Measurements from ENCODE around the gene HSPB8. TPM values are rescaled to one million over a fixed set of nuclear protein-coding genes. Genes with fewer than 3 reads are reported as not detected.

Gene HSPB8
- polyA plus RNA-seq, 2 of the 4 experiments (the other 2 are of a cell fraction) = 7.8 to 9.6 TPM

DNA sequence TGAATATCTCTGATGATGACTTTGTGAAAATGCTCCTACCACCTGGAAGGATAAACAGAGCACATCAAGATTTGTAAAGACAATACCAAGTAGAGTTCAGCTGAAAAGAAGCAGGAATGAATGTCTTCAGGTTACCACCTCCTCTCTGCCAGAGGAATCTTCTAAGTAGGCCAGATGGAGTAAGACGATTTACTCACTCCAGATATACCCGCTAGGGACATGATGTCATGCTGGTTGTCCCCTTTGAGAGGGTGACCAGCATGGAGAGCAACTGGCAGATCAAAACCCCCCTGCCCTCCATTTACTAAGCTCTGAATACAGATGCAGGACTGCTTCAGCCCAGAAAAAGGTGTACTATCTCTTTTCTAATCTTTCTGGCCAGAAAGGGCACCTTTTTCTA is 39.3 kb upstream of the HSPB8 start (continued):
- TF ChIP-seq, protein P1, sequence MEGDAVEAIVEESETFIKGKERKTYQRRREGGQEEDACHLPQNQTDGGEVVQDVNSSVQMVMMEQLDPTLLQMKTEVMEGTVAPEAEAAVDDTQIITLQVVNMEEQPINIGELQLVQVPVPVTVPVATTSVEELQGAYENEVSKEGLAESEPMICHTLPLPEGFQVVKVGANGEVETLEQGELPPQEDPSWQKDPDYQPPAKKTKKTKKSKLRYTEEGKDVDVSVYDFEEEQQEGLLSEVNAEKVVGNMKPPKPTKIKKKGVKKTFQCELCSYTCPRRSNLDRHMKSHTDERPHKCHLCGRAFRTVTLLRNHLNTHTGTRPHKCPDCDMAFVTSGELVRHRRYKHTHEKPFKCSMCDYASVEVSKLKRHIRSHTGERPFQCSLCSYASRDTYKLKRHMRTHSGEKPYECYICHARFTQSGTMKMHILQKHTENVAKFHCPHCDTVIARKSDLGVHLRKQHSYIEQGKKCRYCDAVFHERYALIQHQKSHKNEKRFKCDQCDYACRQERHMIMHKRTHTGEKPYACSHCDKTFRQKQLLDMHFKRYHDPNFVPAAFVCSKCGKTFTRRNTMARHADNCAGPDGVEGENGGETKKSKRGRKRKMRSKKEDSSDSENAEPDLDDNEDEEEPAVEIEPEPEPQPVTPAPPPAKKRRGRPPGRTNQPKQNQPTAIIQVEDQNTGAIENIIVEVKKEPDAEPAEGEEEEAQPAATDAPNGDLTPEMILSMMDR (IDR thresholded peaks at IDR 0.05) = no peak
- TF ChIP-seq EHF (CRISPR knock-in tag; IDR thresholded peaks at IDR 0.05) = no peak

DNA sequence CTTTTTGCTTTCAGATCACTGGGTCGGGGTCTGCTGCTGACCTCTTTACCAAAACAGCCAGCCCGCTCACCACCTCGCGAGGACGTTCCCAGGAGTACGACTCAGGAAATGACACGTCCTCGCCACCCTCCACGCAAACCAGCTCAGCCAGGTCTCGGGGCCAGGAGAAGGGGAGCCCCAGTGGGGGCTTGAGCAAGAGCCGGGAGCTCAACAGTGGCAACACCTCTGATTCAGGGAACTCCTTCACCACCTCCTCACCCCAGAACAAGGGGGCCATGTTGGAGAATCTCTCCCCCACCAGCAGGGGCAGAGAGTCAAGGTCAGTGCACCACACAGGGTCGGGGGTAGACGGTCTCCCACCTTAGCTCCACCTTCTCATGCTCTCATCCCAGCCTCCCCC is 33.4 kb upstream of the HSPB8 start:
- no peak overlapping the region for H3K27ac ChIP-seq
- TF ChIP-seq ESRRA (IDR thresholded peaks at IDR 0.05; ENCODE audit: borderline replicate concordance, low read length) = no peak
- no peak for TF ChIP-seq POLR2A (IDR thresholded peaks at IDR 0.05; ENCODE audit: low read length)
- TF ChIP-seq FOXS1 (CRISPR knock-in tag; IDR thresholded peaks at IDR 0.05) = no peak
- TF ChIP-seq MAFK (IDR thresholded peaks at IDR 0.05; ENCODE audit: partially characterized antibody) = no peak
- TF ChIP-seq CHD4 (IDR thresholded peaks at IDR 0.05; ENCODE audit: borderline replicate concordance) = no peak
- TF ChIP-seq JUNB (IDR thresholded peaks at IDR 0.05) = no peak
- no peak for TF ChIP-seq HEYL (CRISPR knock-in tag; IDR thresholded peaks at IDR 0.05)
- TF ChIP-seq, protein P2, sequence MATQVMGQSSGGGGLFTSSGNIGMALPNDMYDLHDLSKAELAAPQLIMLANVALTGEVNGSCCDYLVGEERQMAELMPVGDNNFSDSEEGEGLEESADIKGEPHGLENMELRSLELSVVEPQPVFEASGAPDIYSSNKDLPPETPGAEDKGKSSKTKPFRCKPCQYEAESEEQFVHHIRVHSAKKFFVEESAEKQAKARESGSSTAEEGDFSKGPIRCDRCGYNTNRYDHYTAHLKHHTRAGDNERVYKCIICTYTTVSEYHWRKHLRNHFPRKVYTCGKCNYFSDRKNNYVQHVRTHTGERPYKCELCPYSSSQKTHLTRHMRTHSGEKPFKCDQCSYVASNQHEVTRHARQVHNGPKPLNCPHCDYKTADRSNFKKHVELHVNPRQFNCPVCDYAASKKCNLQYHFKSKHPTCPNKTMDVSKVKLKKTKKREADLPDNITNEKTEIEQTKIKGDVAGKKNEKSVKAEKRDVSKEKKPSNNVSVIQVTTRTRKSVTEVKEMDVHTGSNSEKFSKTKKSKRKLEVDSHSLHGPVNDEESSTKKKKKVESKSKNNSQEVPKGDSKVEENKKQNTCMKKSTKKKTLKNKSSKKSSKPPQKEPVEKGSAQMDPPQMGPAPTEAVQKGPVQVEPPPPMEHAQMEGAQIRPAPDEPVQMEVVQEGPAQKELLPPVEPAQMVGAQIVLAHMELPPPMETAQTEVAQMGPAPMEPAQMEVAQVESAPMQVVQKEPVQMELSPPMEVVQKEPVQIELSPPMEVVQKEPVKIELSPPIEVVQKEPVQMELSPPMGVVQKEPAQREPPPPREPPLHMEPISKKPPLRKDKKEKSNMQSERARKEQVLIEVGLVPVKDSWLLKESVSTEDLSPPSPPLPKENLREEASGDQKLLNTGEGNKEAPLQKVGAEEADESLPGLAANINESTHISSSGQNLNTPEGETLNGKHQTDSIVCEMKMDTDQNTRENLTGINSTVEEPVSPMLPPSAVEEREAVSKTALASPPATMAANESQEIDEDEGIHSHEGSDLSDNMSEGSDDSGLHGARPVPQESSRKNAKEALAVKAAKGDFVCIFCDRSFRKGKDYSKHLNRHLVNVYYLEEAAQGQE (IDR thresholded peaks at IDR 0.05) = no peak
- no peak for TF ChIP-seq TP53 (CRISPR knock-in tag; IDR thresholded peaks at IDR 0.05)
- TF ChIP-seq RFX5 (IDR thresholded peaks at IDR 0.05) = no peak
- TF ChIP-seq CBX8 (IDR thresholded peaks at IDR 0.05) = no peak
- TF ChIP-seq FOSB (CRISPR knock-in tag; IDR thresholded peaks at IDR 0.05) = no peak
- TF ChIP-seq ZC3H11A (IDR thresholded peaks at IDR 0.05) = no peak
- TF ChIP-seq GATA3 (IDR thresholded peaks at IDR 0.05; ENCODE audit: borderline replicate concordance) = no peak
- TF ChIP-seq, protein P3, sequence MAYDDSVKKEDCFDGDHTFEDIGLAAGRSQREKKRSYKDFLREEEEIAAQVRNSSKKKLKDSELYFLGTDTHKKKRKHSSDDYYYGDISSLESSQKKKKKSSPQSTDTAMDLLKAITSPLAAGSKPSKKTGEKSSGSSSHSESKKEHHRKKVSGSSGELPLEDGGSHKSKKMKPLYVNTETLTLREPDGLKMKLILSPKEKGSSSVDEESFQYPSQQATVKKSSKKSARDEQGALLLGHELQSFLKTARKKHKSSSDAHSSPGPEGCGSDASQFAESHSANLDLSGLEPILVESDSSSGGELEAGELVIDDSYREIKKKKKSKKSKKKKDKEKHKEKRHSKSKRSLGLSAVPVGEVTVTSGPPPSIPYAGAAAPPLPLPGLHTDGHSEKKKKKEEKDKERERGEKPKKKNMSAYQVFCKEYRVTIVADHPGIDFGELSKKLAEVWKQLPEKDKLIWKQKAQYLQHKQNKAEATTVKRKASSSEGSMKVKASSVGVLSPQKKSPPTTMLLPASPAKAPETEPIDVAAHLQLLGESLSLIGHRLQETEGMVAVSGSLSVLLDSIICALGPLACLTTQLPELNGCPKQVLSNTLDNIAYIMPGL (CRISPR knock-in tag; IDR thresholded peaks at IDR 0.05; ENCODE audit: borderline replicate concordance) = no peak
- TF ChIP-seq CBX2 (IDR thresholded peaks at IDR 0.05; ENCODE audit: borderline replicate concordance, low read depth) = no peak
- TF ChIP-seq RNF2 (IDR thresholded peaks at IDR 0.05; ENCODE audit: borderline replicate concordance, low read depth) = no peak
- TF ChIP-seq PHF8 (IDR thresholded peaks at IDR 0.05; ENCODE audit: borderline replicate concordance, low read depth) = no peak
- TF ChIP-seq, protein P4, sequence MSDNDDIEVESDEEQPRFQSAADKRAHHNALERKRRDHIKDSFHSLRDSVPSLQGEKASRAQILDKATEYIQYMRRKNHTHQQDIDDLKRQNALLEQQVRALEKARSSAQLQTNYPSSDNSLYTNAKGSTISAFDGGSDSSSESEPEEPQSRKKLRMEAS (IDR thresholded peaks at IDR 0.05) = no peak
- no peaks in the 10 kb centered on the region for H3K4me1 ChIP-seq
- no peak overlapping the region for H3K4me3 ChIP-seq
- no peak overlapping the region for H3K4me2 ChIP-seq
- no peaks in the 10 kb centered on the region for H3K9me3 ChIP-seq
- 57% methylated on average over 10 of the region's 13 CpGs for WGBS (ENCODE audit: missing lambda C conversion rate)
- ATAC-seq (no peak), DNase-seq (ENCODE audit: low read depth in 1 of 2, low spot score in 1 of 2) (no peak), FAIRE-seq (no peak)
- ChIA-PET POLR2A (no interaction called here), CTCF (interaction anchor here (1.1 kb wide), 1 partner anchor 30 kb away, joined by 3 read pairs; no protein-coding TSS in a partner anchor)

All from A549 (cell line).